GM23248 (cell line): ENCODE data around the gene KIF4A. TPM values are rescaled to one million over a fixed set of nuclear protein-coding genes. Genes with fewer than 3 reads are reported as not detected.

Experiments used
- DNase-seq: peaks from one replicate; pipeline ENCODE4 v3.0.0-alpha.2; 2015
- H2AFZ ChIP-seq: fragments of 200-600 bp; sonication (generic); 2 replicates; pipeline ENCODE4 v1.6.1; 2016; ENCODE audit warnings: antibody characterized with exemption
- H3F3A ChIP-seq: fragments of 200-600 bp; sonication (generic); 2 replicates; pipeline ENCODE4 v1.6.1; 2016; ENCODE audit warnings: mild to moderate bottlenecking, antibody characterized with exemption, mixed run types; ENCODE audit not compliant: insufficient read depth
- H3K27ac ChIP-seq: fragments of 200-600 bp; sonication (generic); 2 replicates; pipeline ENCODE4 v1.5.1; 2016; ENCODE audit warnings: mild to moderate bottlenecking
- H3K27me3 ChIP-seq: fragments of 200-600 bp; sonication (generic); replicated peaks from 2 replicates; pipeline ENCODE4 v1.6.1; 2016; ENCODE audit warnings: mild to moderate bottlenecking; ENCODE audit not compliant: insufficient read depth
- H3K36me3 ChIP-seq: fragments of 200-600 bp; sonication (generic); 2 replicates; pipeline ENCODE4 v1.6.1; 2016; ENCODE audit warnings: low read depth, mild to moderate bottlenecking
- H3K4me1 ChIP-seq: fragments of 200-600 bp; sonication (generic); 2 replicates; pipeline ENCODE4 v1.6.1; 2016; ENCODE audit warnings: mild to moderate bottlenecking; ENCODE audit not compliant: insufficient read depth
- H3K4me2 ChIP-seq: fragments of 200-600 bp; sonication (generic); one replicate; pipeline ENCODE4 v1.6.1; 2016; ENCODE audit warnings: mild to moderate bottlenecking; ENCODE audit not compliant: unreplicated experiment
- H3K4me3 ChIP-seq: fragments of 200-600 bp; sonication (generic); 2 replicates; pipeline ENCODE4 v1.5.1; 2016; ENCODE audit warnings: mild to moderate bottlenecking
- H3K79me2 ChIP-seq: fragments of 200-600 bp; sonication (generic); 2 replicates; pipeline ENCODE4 v1.6.1; 2016; ENCODE audit warnings: mild to moderate bottlenecking; ENCODE audit not compliant: insufficient read depth
- H3K9ac ChIP-seq: fragments of 200-600 bp; sonication (generic); 2 replicates; pipeline ENCODE4 v1.6.1; 2016; ENCODE audit warnings: mild to moderate bottlenecking
- H3K9me2 ChIP-seq: fragments of 200-600 bp; sonication (generic); 2 replicates; pipeline ENCODE4 v1.6.1; 2016; ENCODE audit warnings: mixed run types, mild to moderate bottlenecking, moderate library complexity; ENCODE audit not compliant: insufficient read depth
- H3K9me3 ChIP-seq: fragments of 200-600 bp; sonication (generic); one replicate; pipeline ENCODE4 v1.6.1; 2017; ENCODE audit warnings: low read depth
- H4K20me1 ChIP-seq: fragments of 200-600 bp; sonication (generic); 2 replicates; pipeline ENCODE4 v1.6.0; 2016; ENCODE audit not compliant: insufficient read depth
- EZH2 ChIP-seq: fragments of 200-600 bp; sonication (generic); IDR thresholded peaks from 2 replicates; pipeline ENCODE4 v1.6.1; 2018; ENCODE audit warnings: antibody characterized with exemption, mild to moderate bottlenecking; ENCODE audit not compliant: insufficient read depth, poor library complexity, severe bottlenecking
- EZH2phosphoT487 ChIP-seq: fragments of 200-600 bp; sonication (generic); IDR thresholded peaks from 2 replicates; pipeline ENCODE4 v1.6.1; 2018; ENCODE audit warnings: antibody characterized with exemption, moderate library complexity, mild to moderate bottlenecking, low read depth; ENCODE audit not compliant: insufficient read depth
- WGBS, 2 experiments: methylation state at CpG; one replicate each; pipeline ENCODE4 v1.1.6; 2015 to 2017; ENCODE audit warnings: low lambda C conversion rate in 2 of 2, low coverage in 1 of 2; ENCODE audit errors: missing lambda C conversion rate in 2 of 2; 5-methylcytosine and 5-hydroxymethylcytosine counted together
- in situ Hi-C: fragments of 300-500 bp; cut with MboI; formaldehyde crosslinking; loops from 2 replicates; pipeline ENCODE4 v1.15.0; 2020
- polyA plus RNA-seq: library from polyadenylated mRNA; unstranded; fragments of >200 nt; fragmentation: Nextera tagmentation; extraction: Ambion mirVana; gene quantifications from 2 replicates; pipeline ENCODE4 v1.2.1, GENCODE V29; 2016
- total RNA-seq: library from RNA; depleted of rRNA; stranded (reverse); fragments of >200 nt; shearing (Covaris generic); gene quantifications from 2 replicates; pipeline ENCODE4 v1.2.3, GENCODE V29; 2014

The KIF4A gene
- total and polyA plus RNA-seq, 2 experiments from 2014 or later: 5.6 to 7.6 TPM

DNA sequence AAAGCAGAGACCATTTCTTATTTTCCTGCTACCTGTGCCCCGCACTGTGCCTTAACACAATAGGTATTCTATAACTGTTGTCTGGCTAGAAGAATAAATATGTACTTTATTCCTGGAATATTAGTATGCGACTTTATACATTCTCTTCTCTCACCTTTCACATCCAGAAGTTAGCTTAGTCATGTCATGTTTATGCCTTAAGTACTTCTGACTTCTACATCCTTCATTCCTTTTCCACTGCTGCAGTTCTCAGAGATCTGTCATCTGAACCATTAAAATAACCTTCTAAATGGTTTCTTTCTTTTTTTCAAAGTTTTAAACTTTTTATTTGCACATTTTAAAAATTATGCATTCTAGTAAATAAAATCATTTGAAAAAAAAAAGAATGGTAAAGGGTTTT lies 34.4 kb downstream of the KIF4A start:
- H3K4me1 ChIP-seq: no peaks in the 10 kb centered on the region
- no peak for TF ChIP-seq EZH2
- TF ChIP-seq EZH2phosphoT487: no peak
- WGBS, 2 experiments: 90 to 96% methylated on average over 2 of the region's 2 CpGs
- no peaks in the 10 kb centered on the region for H3F3A ChIP-seq
- no peaks in the 10 kb centered on the region for H4K20me1 ChIP-seq
- no peak overlapping the region for H2AFZ ChIP-seq
- no peak overlapping the region for H3K9ac ChIP-seq
- in situ Hi-C loops: no loop called here
- no peak for DNase-seq
- no peak overlapping the region for H3K4me3 ChIP-seq
- no peaks in the 10 kb centered on the region for H3K27me3 ChIP-seq
- H3K36me3 ChIP-seq: no peaks in the 10 kb centered on the region
- no peak overlapping the region for H3K27ac ChIP-seq
- H3K79me2 ChIP-seq: no peaks in the 10 kb centered on the region
- H3K9me3 ChIP-seq: no peaks in the 10 kb centered on the region
- H3K4me2 ChIP-seq: no peak overlapping the region
- H3K9me2 ChIP-seq: no peaks in the 10 kb centered on the region

DNA sequence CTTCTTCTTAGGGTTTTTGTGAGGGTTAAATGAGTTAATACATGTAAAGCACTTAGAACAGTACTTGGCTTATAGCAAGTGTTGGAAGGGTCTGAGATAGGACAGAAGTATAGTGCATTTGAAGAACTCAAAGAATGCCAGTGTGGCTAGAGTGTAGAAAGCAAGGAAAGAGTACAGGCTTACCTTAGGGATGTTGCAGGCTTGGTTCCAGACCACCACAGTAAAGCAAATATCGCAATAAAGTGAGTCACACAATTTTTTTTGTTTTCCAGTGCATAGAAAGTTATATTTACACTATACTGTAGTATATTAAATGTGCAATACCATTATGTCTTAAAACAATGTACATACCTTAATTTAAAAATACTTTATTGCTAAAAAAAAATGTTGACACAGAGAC lies 41.3 kb downstream of the KIF4A start:
- peak; percentile 7 for DNase-seq

GRCh38 chrX:70332600-70332999 lies 42.7 kb downstream of the KIF4A start:
- no peak overlapping the region for H3K4me3 ChIP-seq
- H3K9me3 ChIP-seq: no peaks in the 10 kb centered on the region
- 100% methylated on average over 1 of the region's 1 CpG for WGBS, 2 experiments

More for the DNA sequence above, 41.3 kb downstream of the KIF4A start:
- H3K36me3 ChIP-seq: no peaks in the 10 kb centered on the region
- no peaks in the 10 kb centered on the region for H4K20me1 ChIP-seq
- no peak for TF ChIP-seq EZH2phosphoT487
- TF ChIP-seq EZH2: no peak
- no peak overlapping the region for H3K27ac ChIP-seq
- H3K9me2 ChIP-seq: no peaks in the 10 kb centered on the region
- no peaks in the 10 kb centered on the region for H3K9me3 ChIP-seq
- no peaks in the 10 kb centered on the region for H3K79me2 ChIP-seq
- H3K27me3 ChIP-seq: no peaks in the 10 kb centered on the region
- no peak overlapping the region for H3K9ac ChIP-seq
- no peak overlapping the region for H2AFZ ChIP-seq
- H3K4me2 ChIP-seq: no peak overlapping the region
- in situ Hi-C loops: no loop called here
- no peak overlapping the region for H3K4me3 ChIP-seq
- WGBS, 2 experiments: 90 to 100% methylated on average over 1 of the region's 1 CpG
- no peaks in the 10 kb centered on the region for H3F3A ChIP-seq
- H3K4me1 ChIP-seq: no peaks in the 10 kb centered on the region

GRCh38 chrX:70336767-70337166 lies 46.9 kb downstream of the KIF4A start:
- in situ Hi-C loops: no loop called here
- Histone ChIP-seq H3K27ac (no peak overlapping the region), H3F3A (no peaks in the 10 kb centered on the region), H3K79me2 (no peaks in the 10 kb centered on the region), H3K27me3 (no peaks in the 10 kb centered on the region), H3K9me2 (no peaks in the 10 kb centered on the region), H3K4me1 (no peaks in the 10 kb centered on the region), H2AFZ (no peak overlapping the region), H3K4me2 (no peak overlapping the region), H3K9me3 (no peaks in the 10 kb centered on the region), H3K9ac (no peak overlapping the region), H3K36me3 (no peaks in the 10 kb centered on the region), H3K4me3 (no peak overlapping the region), H4K20me1 (no peaks in the 10 kb centered on the region)
- TF ChIP-seq EZH2phosphoT487: no peak
- DNase-seq: no peak

More at GRCh38 chrX:70332600-70332999, 42.7 kb downstream of the KIF4A start:
- H3F3A ChIP-seq: no peaks in the 10 kb centered on the region
- no peaks in the 10 kb centered on the region for H3K27me3 ChIP-seq
- TF ChIP-seq EZH2phosphoT487 (no peak), EZH2 (no peak)
- in situ Hi-C loops: no loop called here
- H3K9me2 ChIP-seq: no peaks in the 10 kb centered on the region
- H2AFZ ChIP-seq: no peak overlapping the region
- H3K27ac ChIP-seq: no peak overlapping the region
- no peaks in the 10 kb centered on the region for H3K79me2 ChIP-seq
- DNase-seq: no peak
- no peaks in the 10 kb centered on the region for H3K36me3 ChIP-seq
- H4K20me1 ChIP-seq: no peaks in the 10 kb centered on the region
- no peak overlapping the region for H3K9ac ChIP-seq
- no peak overlapping the region for H3K4me2 ChIP-seq
- no peaks in the 10 kb centered on the region for H3K4me1 ChIP-seq

- H3K4me2 ChIP-seq: no peak overlapping the region
- no peaks in the 10 kb centered on the region for H3K79me2 ChIP-seq
- in situ Hi-C loops: no loop called here
- no peak overlapping the region for H3K27ac ChIP-seq
- H3K4me3 ChIP-seq: no peak overlapping the region
- H3K27me3 ChIP-seq: no peaks in the 10 kb centered on the region
- no peaks in the 10 kb centered on the region for H3K4me1 ChIP-seq
- H3K36me3 ChIP-seq: no peaks in the 10 kb centered on the region
- no peak overlapping the region for H3K9ac ChIP-seq
- DNase-seq: no peak
- no peaks in the 10 kb centered on the region for H3K9me3 ChIP-seq
- no peaks in the 10 kb centered on the region for H3K9me2 ChIP-seq
- TF ChIP-seq EZH2: no peak
- TF ChIP-seq EZH2phosphoT487: no peak
- H2AFZ ChIP-seq: no peak overlapping the region
- H4K20me1 ChIP-seq: no peaks in the 10 kb centered on the region
- H3F3A ChIP-seq: no peaks in the 10 kb centered on the region
- 85 to 86% methylated on average over 4 of the region's 4 CpGs for WGBS, 2 experiments
Measured at GRCh38 chrX:70338290-70338689, 48.4 kb downstream of the KIF4A start.
